Mucosa of descending colon (tissue), 3 donors: Measurements from ENCODE around the gene IGF2R. TPM values are rescaled to one million over a fixed set of nuclear protein-coding genes. Genes with fewer than 3 reads are reported as not detected.
A peak's percentile ranks its signal among the peaks of the same experiment; 100 is the strongest.

Experiments
- ATAC-seq: fragments of 200-7000 bp; cut with Tn5 transposase; one replicate; pipeline ENCODE4 v1.9.1; 2020; ENCODE audit warnings: mild to moderate bottlenecking, moderate library complexity
- DNase-seq, 3 donors: peaks; one replicate each; pipeline ENCODE4 v3.0.0-alpha.2; 2020
- H3K36me3 ChIP-seq: fragments of 200-600 bp; one replicate; pipeline ENCODE4 v1.8.0; 2021; ENCODE audit warnings: low read depth, mild to moderate bottlenecking
- H3K4me1 ChIP-seq: fragments of 200-600 bp; one replicate; pipeline ENCODE4 v1.8.0; 2021; ENCODE audit warnings: low read depth, mild to moderate bottlenecking
- H3K4me3 ChIP-seq: fragments of 200-600 bp; one replicate; pipeline ENCODE4 v1.8.0; 2021; ENCODE audit warnings: mild to moderate bottlenecking
- H3K9me3 ChIP-seq: fragments of 200-600 bp; one replicate; pipeline ENCODE4 v1.8.0; 2021; ENCODE audit warnings: mild to moderate bottlenecking
- intact Hi-C, 2 donors: fragments of 100-400 bp; cut with DNase I in 1 of 2; cut with micrococcal nuclease in 1 of 2; formaldehyde crosslinking; loops; one replicate each; pipeline versions ENCODE4 v1.11.0 to v1.11.1; 2022; cut with DNase I, micrococcal nuclease
- total RNA-seq, 3 donors: library from RNA; stranded (reverse); fragmentation: NEBNext Ultra II Directional in 2 of 3; extraction: Animal tissue kit (Norgen Biotek cat#: 25700) in 2 of 3; gene quantifications; one replicate each; pipeline versions ENCODE4 v1.2.1 to v1.2.4, GENCODE V29; 2021 to 2023
- TF ChIP-seq, protein P1 (sequence below): fragments of 200-600 bp; IDR thresholded peaks from one replicate; pipeline ENCODE4 v1.8.0; 2022; ENCODE audit warnings: antibody characterized with exemption, mild to moderate bottlenecking
- donor health status: DM: no; HTN: no; CAD: no; lungs with moderate emphysema.
- donor health status: DM: no; HTN: no; CAD: no.
- donor health status: DM: no; HTN: yes; CAD: no.

Gene IGF2R
- total RNA-seq, 3 donors from 2014 or later = 97.7 to 112 (median 101) TPM

- ATAC-seq (peak; percentile 43), DNase-seq (peak; percentile 46 to 78 (median 75))
- intact Hi-C loops = no loop called here
- TF ChIP-seq, protein P1, sequence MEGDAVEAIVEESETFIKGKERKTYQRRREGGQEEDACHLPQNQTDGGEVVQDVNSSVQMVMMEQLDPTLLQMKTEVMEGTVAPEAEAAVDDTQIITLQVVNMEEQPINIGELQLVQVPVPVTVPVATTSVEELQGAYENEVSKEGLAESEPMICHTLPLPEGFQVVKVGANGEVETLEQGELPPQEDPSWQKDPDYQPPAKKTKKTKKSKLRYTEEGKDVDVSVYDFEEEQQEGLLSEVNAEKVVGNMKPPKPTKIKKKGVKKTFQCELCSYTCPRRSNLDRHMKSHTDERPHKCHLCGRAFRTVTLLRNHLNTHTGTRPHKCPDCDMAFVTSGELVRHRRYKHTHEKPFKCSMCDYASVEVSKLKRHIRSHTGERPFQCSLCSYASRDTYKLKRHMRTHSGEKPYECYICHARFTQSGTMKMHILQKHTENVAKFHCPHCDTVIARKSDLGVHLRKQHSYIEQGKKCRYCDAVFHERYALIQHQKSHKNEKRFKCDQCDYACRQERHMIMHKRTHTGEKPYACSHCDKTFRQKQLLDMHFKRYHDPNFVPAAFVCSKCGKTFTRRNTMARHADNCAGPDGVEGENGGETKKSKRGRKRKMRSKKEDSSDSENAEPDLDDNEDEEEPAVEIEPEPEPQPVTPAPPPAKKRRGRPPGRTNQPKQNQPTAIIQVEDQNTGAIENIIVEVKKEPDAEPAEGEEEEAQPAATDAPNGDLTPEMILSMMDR = no peak
- H3K36me3 ChIP-seq = no peaks in the 10 kb centered on the region
- peak overlapping the region; percentile 95 for H3K4me3 ChIP-seq
- no peaks in the 10 kb centered on the region for H3K9me3 ChIP-seq
- peaks cover 20% of the 10 kb centered on the region for H3K4me1 ChIP-seq
These were observed 476 bp downstream of the IGF2R start for GRCh38 chr6:159969204-159969912.

- peak overlapping the region; percentile 95 for H3K4me3 ChIP-seq
- DNase-seq (peak; percentile 39 to 82 (median 60)), ATAC-seq (peak; percentile 68)
- H3K36me3 ChIP-seq = no peaks in the 10 kb centered on the region
- intact Hi-C loops = no loop called here
- TF ChIP-seq, protein P1 = no peak
- peaks cover 20% of the 10 kb centered on the region for H3K4me1 ChIP-seq
- H3K9me3 ChIP-seq = no peaks in the 10 kb centered on the region
These were observed 1.0 kb downstream of the IGF2R start for GRCh38 chr6:159969921-159970320.

DNA sequence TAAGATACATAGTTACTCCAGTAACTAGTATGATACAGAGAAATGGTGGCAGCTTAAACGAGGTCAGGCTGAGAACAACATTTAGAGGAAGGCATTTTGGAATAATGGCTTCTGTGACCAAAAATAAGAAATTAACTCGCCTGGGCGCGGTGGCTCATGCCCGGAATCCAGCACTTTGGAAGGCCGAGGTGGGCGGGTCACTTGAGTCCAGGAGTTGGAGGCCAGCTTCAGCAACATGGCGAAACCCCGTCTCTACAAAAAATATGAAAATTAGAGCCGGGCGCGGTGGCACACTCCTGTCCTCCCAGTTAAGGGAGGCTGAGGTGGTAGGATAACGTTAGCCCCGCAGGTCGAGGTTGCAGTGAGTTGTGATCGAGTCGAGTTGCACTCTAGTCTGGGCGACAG is 1.8 kb downstream of the IGF2R start:
- peaks cover 20% of the 10 kb centered on the region for H3K4me1 ChIP-seq
- peak in 1 of 3 donors; percentile 57 for DNase-seq
- H3K36me3 ChIP-seq = no peaks in the 10 kb centered on the region
- TF ChIP-seq, protein P1 = no peak
- no peak for ATAC-seq
- H3K4me3 ChIP-seq = no peak overlapping the region
- H3K9me3 ChIP-seq = no peaks in the 10 kb centered on the region
- intact Hi-C loops = no loop called here

GRCh38 chr6:159971341-159972178 is 2.7 kb downstream of the IGF2R start:
- DNase-seq (no peak), ATAC-seq (no peak)
- no peaks in the 10 kb centered on the region for H3K36me3 ChIP-seq
- TF ChIP-seq, protein P1 = no peak
- no peak overlapping the region for H3K4me3 ChIP-seq
- intact Hi-C loops = no loop called here
- H3K4me1 ChIP-seq = peaks cover 23% of the 10 kb centered on the region
- no peaks in the 10 kb centered on the region for H3K9me3 ChIP-seq

DNA sequence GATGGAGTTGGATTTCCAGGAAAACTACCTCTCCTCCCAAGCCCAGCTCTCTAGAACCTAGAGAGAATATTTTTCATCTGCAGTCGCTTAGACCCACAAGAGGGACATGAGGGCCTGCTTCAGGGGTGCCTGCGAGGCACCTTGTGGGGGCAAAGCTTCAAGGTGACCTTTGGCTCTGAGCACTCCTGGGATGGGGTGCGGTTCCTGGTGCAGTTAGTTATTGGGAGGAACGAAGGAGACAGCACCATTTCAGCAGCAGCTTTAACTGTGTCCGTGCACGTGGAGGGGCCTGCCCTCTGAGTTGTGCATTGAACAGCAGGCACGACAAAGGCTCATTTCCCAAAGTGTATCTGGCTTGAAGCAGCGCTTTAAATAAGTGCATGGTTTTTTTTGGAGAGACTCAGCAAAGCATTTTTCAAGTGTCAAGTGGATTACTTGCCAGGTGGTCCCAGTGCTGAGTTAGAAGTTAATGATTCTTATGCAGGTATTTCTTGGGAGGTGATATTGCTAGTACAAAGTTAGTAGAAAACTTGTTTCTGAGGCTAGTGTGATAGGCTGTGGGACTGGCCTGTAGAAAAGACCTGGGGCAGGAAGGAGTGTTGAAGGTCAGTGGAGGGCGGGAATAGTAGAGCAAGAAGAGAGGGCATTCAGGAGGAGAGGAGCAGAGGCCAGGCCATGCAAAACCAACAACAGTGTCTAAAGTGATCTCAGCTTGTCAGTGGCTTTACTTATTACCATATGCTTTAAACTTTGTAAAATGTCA is 3.8 kb downstream of the IGF2R start:
- ATAC-seq (no peak), DNase-seq (no peak)
- Histone ChIP-seq H3K4me3 (no peak overlapping the region), H3K36me3 (no peaks in the 10 kb centered on the region), H3K4me1 (peaks cover 34% of the 10 kb centered on the region), H3K9me3 (no peaks in the 10 kb centered on the region)
- TF ChIP-seq, protein P1 = no peak
- intact Hi-C loops = no loop called here
